ENCODE measurements around the gene ZSWIM7.

The ZSWIM7 gene

DNA sequence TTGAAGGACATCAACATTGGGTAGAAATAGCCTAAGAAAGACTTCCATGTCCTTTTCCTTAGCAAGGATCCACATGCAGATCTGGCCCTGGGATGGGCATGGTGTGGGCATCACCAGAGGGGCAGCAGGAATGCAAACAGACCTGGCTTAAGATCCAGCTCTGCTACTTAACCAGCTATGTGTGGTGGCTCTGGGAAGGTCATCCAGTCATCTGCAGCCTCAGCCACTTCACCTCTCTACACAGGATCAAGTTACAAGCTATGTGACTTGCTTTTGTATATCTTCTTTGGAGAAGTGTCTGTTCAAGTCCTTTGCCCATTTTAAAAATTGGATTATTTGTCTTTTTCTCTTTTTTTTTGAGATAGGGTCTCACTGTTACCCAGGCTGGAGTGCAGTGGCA lies 68.1 kb downstream of the ZSWIM7 start:
- no peak for DNase-seq (ENCODE audit: low spot score)

DNA sequence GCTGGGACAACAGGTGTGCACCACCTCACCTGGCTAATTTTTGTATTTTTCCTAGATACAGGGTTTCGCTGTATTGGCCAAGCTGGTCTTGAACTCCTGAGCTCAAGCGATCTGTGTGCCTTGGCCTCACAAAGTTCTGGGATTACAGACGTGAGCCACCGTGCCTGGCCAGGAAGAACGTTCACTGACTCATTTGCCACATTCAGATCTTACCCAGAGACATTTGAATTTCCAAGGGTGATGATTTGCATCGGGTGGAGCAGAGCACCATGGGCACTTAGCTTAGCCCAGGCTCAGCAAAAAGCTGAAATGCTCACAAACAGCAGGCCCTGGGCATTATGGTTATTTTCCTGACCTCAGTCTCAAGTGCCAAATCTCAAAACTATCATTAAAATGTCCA lies 69.1 kb downstream of the ZSWIM7 start:
- no peak for DNase-seq (ENCODE audit: low spot score)

DNA sequence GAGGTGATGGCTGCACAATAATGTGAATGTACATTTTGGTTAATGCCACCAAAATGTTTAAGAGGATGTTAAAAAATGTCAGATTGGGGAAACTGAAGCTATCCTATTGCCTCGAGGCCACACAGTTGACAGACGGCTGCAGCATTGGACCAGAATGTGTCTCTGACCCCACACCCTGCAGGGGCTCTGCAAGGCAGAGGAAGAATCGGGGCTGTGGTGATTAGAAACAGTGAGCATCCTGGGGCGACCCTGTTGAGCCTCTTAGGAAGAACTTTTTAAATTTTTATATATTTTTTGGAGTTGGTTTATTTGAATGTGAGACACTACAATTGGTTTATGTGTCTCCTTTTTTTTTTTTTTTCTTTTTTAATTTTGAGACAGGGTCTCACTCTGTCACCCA lies 69.6 kb downstream of the ZSWIM7 start:
- no peak for DNase-seq (ENCODE audit: low spot score)

DNA sequence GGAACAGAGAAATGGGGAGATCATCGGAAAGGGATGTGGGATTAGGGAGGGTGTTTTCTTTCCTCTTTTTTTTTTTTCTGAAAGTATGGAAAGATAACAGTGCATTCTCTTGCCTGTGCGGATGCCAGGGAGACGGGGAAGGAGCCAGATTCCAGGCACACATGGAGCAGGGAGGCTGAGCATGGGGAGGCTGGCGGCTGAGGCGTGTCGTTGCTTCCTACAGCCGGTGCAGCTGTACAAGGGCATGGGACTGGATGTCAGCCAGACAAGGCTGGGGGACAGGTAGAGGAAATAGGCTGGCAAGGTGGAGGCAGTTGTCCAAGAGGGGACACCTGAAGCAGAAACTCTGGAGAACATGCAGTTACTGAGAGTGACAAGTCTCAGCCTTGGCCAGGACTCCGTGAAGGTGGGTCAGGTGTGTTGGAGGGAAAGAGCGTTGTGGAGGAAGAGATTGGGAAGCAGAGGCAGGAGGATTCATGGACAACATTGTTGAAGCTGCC lies 71.2 kb downstream of the ZSWIM7 start:
- no peak for DNase-seq (ENCODE audit: low spot score)
